Activated T-cell treated with anti-CD3 and anti-CD28 coated beads, Interleukin-2, amount 50 U/mL, for 72 hours (primary cell): Measurements from ENCODE around the gene TBC1D2B. TPM values are rescaled to one million over a fixed set of nuclear protein-coding genes. Genes with fewer than 3 reads are reported as not detected.
"Not testable (repeated sequence)": the region's sequence is repeated elsewhere in the genome, so short reads cannot be mapped to it uniquely, and the experiment has no call there.

Experiments
- ATAC-seq, 2 donors: fragments of 150-1000 bp; cut with Tn5 transposase; replicated peaks in 1 of 2; 2 replicates each; pipeline ENCODE4 v1.10.0; 2021; ENCODE audit warnings: moderate library complexity in 2 of 2, mild to moderate bottlenecking in 1 of 2
- DNase-seq, 2 donors: peaks; one replicate each; pipeline ENCODE4 v3.0.0; 2021 to 2022; ENCODE audit warnings: mixed read lengths in 1 of 2
- H3K27ac Mint-ChIP-seq: one replicate; pipeline ENCODE4 v1.8.0; 2022; ENCODE audit warnings: mild to moderate bottlenecking, moderate library complexity, mixed read lengths
- H3K27me3 Mint-ChIP-seq: one replicate; pipeline ENCODE4 v1.8.0; 2022; ENCODE audit warnings: low read depth, mixed read lengths
- H3K36me3 Mint-ChIP-seq, 2 donors: one replicate each; pipeline ENCODE4 v1.8.0; 2022; ENCODE audit warnings: mixed read lengths in 2 of 2, mild to moderate bottlenecking in 1 of 2; ENCODE audit not compliant: insufficient read depth in 2 of 2
- H3K4me1 Mint-ChIP-seq: one replicate; pipeline ENCODE4 v1.8.0; 2022; ENCODE audit warnings: low read depth, mixed read lengths
- H3K4me3 Mint-ChIP-seq, 2 donors: one replicate each; pipeline ENCODE4 v1.8.0; 2022; ENCODE audit warnings: mild to moderate bottlenecking in 2 of 2, mixed read lengths in 2 of 2, moderate library complexity in 2 of 2
- H3K9me3 Mint-ChIP-seq, 2 donors: one replicate each; pipeline ENCODE4 v1.8.0; 2022; ENCODE audit warnings: mixed read lengths in 2 of 2
- total RNA-seq, 2 donors: library from RNA; stranded (reverse); gene quantifications; one replicate each; pipeline ENCODE4 v1.2.3, GENCODE V29; 2022

TBC1D2B gene
- total RNA-seq, 2 donors from 2014 or later: 67.8 to 75.0 TPM

DNA sequence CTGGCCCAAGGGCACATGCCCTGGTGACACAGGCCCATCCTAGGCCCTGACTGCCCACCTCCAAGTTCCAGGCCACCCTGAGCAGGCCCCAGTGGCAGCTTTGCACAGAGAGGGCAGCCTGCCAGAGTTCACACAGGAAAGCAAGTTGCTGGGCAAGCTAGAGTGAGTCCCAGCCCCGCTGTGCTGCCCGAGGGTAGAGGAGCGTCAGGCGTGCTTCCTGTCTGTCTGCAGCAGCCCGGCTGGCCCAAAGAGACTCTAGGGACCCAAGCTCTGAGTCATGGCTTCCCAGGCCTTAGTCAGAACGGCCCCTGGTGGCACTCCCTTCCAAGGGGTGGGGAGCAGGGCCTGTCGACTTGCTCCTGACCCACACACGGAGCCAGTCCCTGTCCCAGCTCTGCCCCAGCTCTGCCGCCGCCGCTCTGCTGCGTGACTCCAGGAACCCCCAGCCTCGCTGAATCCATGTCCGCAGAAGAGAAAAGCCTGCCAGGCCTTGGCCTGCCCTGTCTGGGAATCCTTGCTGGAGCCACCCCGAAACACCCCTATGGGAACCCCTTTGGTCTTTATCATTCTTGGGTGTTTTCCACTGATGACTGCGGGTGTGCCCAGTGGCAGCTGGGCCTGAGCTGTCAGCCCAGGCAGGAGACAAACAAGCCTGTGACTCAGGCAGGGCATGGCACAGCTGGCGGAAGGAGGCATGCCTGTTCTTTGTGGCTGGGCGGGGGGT lies 83.4 kb downstream of the TBC1D2B start:
- DNase-seq (peak in 1 of 2 donors; percentile 41), ATAC-seq (peak; percentile 47 to 75)
- not testable (repeated sequence) for H3K9me3 Mint-ChIP-seq, H3K36me3 Mint-ChIP-seq, H3K27ac Mint-ChIP-seq, H3K4me3 Mint-ChIP-seq, H3K27me3 Mint-ChIP-seq
- peaks cover 30% of the 10 kb centered on the region for H3K4me1 Mint-ChIP-seq

DNA sequence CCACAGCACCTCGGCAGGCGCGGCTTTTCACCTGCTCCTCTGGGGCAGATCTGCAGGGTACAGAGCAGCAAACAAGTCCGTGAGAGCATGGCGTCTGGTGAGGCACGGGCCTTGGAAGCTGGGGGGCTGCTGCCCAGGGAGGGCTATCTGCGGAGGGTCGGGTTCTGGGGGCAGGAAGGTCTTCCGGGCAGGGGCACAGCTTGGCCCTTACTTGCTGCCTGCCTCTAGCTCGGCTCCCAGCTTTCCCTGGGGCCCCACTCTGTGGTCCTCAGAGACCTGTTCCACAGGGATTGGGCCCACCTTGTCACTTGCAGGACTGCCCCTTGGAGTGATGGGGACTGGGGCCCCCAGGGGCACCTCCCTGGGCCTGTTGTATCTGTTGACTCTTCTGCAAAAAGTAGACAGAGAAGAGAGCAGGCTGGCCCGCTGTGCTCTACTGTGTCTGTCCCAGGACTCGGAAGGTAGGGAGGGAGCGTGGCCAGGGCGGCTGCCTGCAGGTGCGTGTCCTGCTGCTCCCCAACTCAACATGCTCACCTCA lies 84.1 kb downstream of the TBC1D2B start:
- Mint-ChIP-seq H3K27me3 (no peaks in the 10 kb centered on the region), H3K4me3 (no peak overlapping the region), H3K9me3 (no peaks in the 10 kb centered on the region)

DNA sequence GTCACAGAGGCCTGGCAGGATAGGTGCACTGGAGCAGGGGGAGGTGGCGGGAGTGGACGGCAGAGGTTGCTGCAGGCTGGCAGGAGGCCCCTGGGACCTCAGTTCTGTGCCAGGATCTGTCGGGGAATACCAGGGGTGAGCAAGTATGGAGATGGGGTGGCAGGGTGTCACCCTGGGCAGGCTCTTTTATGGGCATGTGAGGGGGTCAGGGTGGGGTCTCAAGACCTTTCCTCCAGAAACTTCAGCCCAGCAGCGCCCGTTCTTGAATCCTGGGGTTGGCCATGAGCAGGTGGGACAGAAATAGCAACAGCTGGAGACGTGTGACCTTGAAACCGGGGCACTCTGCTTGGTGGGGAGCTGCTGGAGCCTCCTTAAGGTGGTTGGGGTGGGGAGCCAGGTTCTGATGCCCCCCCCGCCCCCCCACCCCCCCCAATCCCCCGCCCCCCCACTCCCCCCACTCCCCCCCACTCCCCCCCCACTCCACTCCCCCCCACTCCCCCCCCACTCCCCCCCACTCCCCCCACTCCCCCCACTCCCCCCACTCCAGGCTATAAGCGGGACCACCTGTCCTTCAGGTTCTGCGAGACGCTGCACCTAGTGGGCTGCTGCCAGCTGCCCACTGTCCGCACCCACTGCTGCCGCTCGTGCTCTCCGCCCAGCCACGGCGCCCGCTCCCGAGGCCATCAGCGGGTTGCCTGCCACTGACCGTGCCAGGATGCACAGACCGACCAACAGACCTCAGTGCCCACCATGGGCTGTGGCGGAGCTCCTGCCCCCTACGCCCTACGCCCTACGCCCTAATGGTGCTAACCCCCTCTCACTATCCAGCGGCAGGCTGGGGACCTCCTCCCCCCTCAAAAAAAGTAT lies 84.9 kb downstream of the TBC1D2B start:
- no peak for DNase-seq
- Mint-ChIP-seq H3K27ac (peak overlapping the region; percentile 65), H3K36me3 (no peaks in the 10 kb centered on the region), H3K4me3 (no peak overlapping the region), H3K27me3 (no peaks in the 10 kb centered on the region), H3K4me1 (peaks cover 30% of the 10 kb centered on the region), H3K9me3 (no peaks in the 10 kb centered on the region)
- ATAC-seq: no peak

More for the DNA sequence above, 84.1 kb downstream of the TBC1D2B start:
- Mint-ChIP-seq H3K27ac (peak overlapping the region; percentile 65), H3K36me3 (no peaks in the 10 kb centered on the region), H3K4me1 (peaks cover 30% of the 10 kb centered on the region)
- DNase-seq (no peak), ATAC-seq (no peak)

DNA sequence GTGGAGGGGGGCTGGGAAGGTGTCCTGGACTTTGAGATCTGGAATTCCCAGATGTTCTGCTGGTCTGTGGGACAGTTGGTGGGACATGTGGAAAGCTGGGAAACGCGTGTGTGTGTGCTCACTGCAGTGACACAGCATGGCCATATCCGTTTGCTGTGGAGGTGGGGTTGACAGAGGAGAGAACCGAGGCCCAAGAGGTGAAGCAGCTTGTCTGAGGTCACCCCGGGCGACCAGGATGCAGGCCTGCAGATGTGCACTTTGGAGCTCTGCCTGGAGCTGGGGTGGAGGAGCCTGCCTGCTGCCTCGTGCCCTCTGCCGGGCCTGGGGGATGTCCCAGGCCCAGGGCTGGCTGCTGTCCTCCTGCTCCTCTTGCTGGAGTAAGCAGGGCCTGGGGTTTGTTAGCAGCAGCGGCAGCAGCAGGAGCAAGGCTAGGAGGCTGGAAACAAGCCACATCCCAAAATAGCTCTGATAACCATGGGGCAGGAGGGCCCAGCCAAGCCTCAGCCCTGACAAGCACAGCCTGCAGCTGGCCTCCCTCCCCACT lies 85.8 kb downstream of the TBC1D2B start:
- not testable (repeated sequence) for ATAC-seq, H3K9me3 Mint-ChIP-seq, H3K36me3 Mint-ChIP-seq, DNase-seq, H3K27ac Mint-ChIP-seq, H3K4me3 Mint-ChIP-seq, H3K27me3 Mint-ChIP-seq
- peaks cover 30% of the 10 kb centered on the region for H3K4me1 Mint-ChIP-seq

DNA sequence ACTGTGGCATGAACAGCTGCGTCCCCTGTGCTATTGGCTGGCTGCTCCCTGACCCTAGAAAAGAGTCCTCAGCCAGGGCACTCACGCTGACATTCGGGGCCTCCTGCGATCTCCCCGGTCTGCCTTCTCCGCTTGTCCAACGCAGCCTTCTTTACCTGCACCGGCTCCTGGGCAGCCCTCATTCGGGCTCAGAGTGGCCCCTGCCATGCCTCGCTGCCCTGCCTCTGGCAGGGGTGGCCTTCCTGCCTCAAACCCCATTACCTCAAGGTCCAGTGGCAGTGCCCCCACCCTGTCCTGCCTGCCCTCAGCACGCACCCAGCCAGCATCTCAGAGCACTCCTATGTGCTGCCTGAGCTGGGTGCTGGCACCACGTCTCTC lies 86.5 kb downstream of the TBC1D2B start:
- no peaks in the 10 kb centered on the region for H3K36me3 Mint-ChIP-seq
- peaks cover 30% of the 10 kb centered on the region for H3K4me1 Mint-ChIP-seq
- ATAC-seq (no peak), DNase-seq (no peak)
- no peaks in the 10 kb centered on the region for H3K27me3 Mint-ChIP-seq
- no peaks in the 10 kb centered on the region for H3K9me3 Mint-ChIP-seq
- H3K27ac Mint-ChIP-seq: no peak overlapping the region
- H3K4me3 Mint-ChIP-seq: no peak overlapping the region

DNA sequence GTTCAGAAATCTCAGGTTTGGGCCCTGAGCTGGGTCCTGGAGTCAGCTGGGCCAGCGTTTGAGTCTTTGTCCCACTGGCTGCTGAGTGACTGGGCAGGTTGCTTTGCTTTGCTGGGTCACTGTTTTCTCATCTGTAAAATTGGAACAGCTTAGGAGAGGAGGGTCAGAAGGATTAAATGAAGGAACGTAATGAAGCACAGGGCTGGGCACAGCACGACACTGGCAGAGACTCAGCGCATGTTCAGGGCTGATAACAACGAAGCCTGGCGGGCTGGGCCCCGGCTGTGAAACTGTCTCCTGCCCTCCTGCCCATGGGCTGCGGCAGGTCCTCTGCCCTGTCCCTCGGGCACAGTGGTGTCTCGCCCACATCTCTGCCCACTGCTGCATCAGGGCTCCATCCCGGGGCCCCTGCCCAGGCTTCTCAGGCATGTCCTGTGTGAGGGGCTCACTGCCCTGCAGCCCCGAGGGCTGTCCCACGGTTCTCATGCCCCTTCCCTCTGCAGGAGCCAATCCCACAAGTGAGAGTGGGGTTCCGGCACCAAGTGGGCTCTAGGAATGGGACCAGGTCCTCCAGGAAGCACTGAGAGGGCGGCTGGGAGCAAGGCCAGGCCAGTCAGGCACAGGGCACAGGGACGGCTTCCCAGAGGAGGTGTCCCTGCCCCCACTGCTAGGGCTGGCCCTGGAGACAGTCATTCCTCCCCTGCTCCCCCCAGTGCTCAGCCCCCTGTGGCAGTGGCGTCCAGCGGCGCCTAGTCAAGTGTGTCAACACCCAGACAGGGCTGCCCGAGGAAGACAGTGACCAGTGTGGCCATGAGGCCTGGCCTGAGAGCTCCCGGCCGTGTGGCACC lies 88.0 kb downstream of the TBC1D2B start:
- Mint-ChIP-seq H3K27me3 (no peaks in the 10 kb centered on the region), H3K36me3 (no peaks in the 10 kb centered on the region), H3K4me1 (peaks cover 29% of the 10 kb centered on the region), H3K27ac (no peak overlapping the region), H3K4me3 (no peak overlapping the region), H3K9me3 (no peaks in the 10 kb centered on the region)
- DNase-seq (no peak), ATAC-seq (no peak)

DNA sequence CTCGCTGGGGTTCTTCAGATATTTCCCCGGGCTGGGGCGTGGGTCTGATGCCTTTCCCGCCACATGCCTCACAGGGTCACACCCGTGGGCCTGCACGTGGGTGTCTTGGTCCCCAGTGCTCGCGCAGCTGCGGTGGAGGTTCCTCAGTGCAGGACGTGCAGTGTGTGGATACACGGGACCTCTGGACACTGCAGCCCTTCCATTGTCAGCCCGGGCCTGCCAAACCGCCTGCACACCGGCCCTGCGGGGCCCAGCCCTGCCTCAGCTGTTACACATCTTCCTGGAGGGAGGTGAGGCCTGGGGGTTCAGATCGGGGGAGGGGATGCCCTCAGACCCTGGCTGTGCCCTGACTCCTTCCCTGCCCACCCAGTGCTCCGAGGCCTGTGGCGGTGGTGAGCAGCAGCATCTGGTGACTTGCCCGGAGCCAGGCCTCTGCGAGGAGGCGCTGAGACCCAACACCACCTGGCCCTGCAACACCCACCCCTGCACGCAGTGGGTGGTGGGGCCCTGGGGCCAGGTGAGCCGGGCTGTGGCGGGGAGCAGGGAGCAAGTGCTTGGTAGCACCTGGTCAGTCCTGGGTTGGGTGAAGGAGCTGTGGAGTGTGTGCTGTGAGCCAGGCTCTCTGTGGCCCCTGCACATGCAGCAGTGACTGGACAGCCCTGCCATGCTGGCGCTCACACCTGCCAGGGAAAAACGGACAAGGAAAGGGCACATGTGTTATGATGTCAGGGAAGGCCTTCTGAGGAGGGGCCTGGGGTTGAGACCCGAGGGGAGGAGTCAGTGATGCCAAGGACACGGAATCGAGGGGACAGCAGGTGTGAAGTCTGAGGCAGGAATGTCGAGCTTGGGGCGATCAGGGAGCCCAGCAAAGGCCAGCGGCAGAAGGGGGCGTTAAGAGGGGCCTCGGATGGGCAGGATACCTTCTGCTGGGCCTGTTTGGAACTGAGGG lies 88.9 kb downstream of the TBC1D2B start:
- H3K27ac Mint-ChIP-seq: no peak overlapping the region
- H3K36me3 Mint-ChIP-seq: no peaks in the 10 kb centered on the region
- peaks cover 20% of the 10 kb centered on the region for H3K4me1 Mint-ChIP-seq
- no peak overlapping the region for H3K4me3 Mint-ChIP-seq
- ATAC-seq (no peak), DNase-seq (no peak)
- H3K9me3 Mint-ChIP-seq: no peaks in the 10 kb centered on the region
- peaks cover under 1% of the 10 kb centered on the region for H3K27me3 Mint-ChIP-seq

DNA sequence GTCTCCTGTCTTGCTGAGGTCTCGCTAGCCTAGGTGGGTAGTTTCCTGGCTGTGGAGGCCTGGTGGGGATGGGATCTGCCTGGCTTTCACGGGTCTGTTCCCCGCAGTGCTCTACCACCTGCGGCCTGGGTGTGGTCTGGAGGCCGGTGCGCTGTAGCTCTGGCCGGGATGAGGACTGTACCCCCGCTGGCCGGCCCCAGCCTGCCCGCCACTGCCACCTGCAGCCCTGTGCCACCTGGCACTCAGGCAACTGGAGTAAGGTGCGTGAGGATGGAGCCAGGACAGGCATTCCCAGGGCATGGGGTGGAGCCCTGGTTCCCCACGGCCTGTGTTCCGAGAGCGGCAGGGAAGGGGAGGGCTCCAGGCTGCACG lies 89.8 kb downstream of the TBC1D2B start:
- not testable (repeated sequence) for H3K4me3 Mint-ChIP-seq, ATAC-seq, DNase-seq, H3K27me3 Mint-ChIP-seq, H3K36me3 Mint-ChIP-seq, H3K9me3 Mint-ChIP-seq, H3K27ac Mint-ChIP-seq
- peaks cover 19% of the 10 kb centered on the region for H3K4me1 Mint-ChIP-seq

DNA sequence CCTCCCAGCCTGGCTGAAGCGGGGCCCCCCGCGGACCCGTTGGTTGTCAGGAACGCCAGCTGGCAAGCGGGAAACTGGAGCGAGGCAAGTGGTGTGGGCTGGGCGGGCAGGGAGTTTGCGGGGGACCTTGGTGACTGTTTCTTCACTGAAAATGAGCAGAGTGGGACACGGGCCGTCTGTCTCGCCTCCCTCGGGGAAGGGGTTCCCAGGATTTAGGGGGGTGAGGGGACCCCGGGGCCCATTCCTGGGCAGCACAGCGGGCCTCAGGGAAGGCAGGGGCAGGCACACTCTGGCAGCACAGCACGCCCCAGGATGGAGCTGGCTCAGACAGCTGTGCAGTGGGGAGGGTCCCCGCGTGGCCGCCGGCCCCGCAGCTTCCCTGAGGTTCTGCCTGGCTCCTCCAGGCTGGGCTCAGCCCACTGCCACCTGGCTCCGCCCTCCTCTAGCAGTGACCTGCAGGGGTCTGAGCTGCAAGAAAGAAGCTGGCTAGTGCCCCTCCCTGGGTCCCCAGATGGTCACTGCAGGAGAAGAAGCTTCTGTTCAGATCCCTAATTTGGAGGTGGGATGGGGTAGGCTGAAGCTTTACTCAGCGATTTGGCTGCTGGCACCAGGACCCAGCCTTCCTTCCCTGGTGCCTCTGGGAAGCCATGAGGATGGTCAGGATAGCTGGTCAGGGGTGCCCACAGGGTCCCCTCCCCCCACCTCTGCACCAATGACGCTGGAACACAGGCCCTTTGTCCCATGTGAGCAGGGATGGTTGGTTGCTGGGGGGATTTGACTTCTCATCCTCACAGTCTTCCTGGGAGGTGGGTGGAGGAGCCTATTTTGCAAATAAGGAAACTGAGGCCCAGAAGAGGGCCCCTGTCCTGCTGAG lies 90.4 kb downstream of the TBC1D2B start:
- ATAC-seq (no peak), DNase-seq (no peak)
- no peak overlapping the region for H3K27ac Mint-ChIP-seq
- no peak overlapping the region for H3K4me3 Mint-ChIP-seq
- peaks cover 19% of the 10 kb centered on the region for H3K4me1 Mint-ChIP-seq
- H3K36me3 Mint-ChIP-seq: no peaks in the 10 kb centered on the region
- no peaks in the 10 kb centered on the region for H3K9me3 Mint-ChIP-seq
- H3K27me3 Mint-ChIP-seq: peaks cover 5% of the 10 kb centered on the region

DNA sequence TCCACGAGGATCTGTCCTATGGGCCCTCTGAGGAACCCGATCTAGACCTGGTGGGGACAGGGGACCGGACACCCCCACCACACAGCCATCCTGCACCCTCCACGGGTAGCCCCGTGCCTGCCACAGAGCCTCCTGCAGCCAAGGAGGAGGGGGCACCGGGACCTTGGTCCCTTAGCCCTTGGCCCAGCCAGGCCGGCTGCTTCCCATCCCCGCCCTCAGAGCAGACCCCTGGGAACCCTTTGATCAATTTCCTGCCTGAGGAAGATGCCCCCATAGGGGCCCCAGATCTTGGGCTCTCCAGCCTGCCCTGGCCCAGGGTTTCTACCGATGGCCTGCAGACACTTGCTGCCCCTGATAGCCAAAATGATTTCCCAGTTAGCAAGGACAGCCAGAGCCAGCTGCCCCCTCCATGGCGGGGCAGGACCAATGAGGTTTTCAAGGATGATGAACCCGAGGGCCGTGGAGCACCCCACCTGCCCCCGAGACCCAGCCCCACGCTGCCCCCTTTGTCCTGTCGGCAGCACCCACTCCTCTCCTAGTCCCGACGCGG lies 91.5 kb downstream of the TBC1D2B start:
- H3K9me3 Mint-ChIP-seq: no peaks in the 10 kb centered on the region
- DNase-seq: no peak

More for the DNA sequence above, 91.5 kb downstream of the TBC1D2B start:
- no peaks in the 10 kb centered on the region for H3K36me3 Mint-ChIP-seq
- H3K27me3 Mint-ChIP-seq: peaks cover 5% of the 10 kb centered on the region
- H3K27ac Mint-ChIP-seq: peak overlapping the region; percentile 78
- ATAC-seq: no peak
- H3K4me3 Mint-ChIP-seq: no peak overlapping the region
- H3K4me1 Mint-ChIP-seq: peaks cover 12% of the 10 kb centered on the region
